Measurements from ENCODE around the gene MEP1A. TPM values are rescaled to one million over a fixed set of nuclear protein-coding genes. Genes with fewer than 3 reads are reported as not detected.

MEP1A gene
- total and polyA plus RNA-seq, 2 of the 13 experiments (the other 11 are each of a cell fraction or from before 2014, with no cell fraction given): 0.24 to 0.83 TPM

- H3K4me2 ChIP-seq (ENCODE audit: low read depth, low read length): no peak overlapping the region
- H3K4me3 ChIP-seq (replicated peaks in 1 of 3; ENCODE audit: insufficient read depth in 1 of 3, low read depth in 2 of 3, low read length in 3 of 3): no peak overlapping the region
- POLR2A ChIA-PET: no interaction called here
These were observed 36.5 kb upstream of the MEP1A start for GRCh38 chr6:46756469-46757213.

DNA sequence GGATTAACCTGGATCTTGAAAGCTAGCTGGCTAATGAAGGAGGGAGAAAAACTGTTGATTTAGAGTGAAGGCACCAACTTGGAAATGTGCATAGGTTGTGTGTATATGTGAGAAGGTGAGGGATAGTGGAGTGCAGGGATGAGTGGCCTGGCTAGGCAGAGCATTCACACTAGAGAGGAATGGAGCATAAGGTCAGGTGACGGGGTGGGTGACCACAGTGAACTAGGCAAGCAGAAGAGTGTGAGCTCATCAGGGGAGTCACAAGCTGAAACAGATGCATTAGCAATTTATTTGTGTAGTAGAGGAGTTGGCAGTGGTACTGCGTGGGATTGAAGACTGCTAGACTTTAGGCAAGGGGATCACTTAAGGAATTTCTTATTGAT is 36.0 kb upstream of the MEP1A start:
- no peak overlapping the region for H2AFZ ChIP-seq (ENCODE audit: low read length)
- BruUV-seq (replicated peaks): no TSS peak
- no peak for TF ChIP-seq HNRNPH1 (optimal IDR thresholded peaks at IDR 0.05; ENCODE audit: low read depth, low read length)
- TF ChIP-seq TMF1 (CRISPR knock-in tag; IDR thresholded peaks at IDR 0.05; ENCODE audit: low read depth): no peak
- no peak for TF ChIP-seq RFX5 (IDR thresholded peaks at IDR 0.05; ENCODE audit: low read depth, low read length)
- TF ChIP-seq TBX2 (CRISPR knock-in tag; IDR thresholded peaks at IDR 0.05; ENCODE audit: borderline replicate concordance): no peak
- no peak for TF ChIP-seq ZNF350 (CRISPR knock-in tag; IDR thresholded peaks at IDR 0.05; ENCODE audit: borderline replicate concordance, low read depth)
- no peak for TF ChIP-seq RARA (CRISPR knock-in tag; IDR thresholded peaks at IDR 0.05)
- no peak for TF ChIP-seq MEIS2 (CRISPR knock-in tag; IDR thresholded peaks at IDR 0.05)
- no peak for TF ChIP-seq AHR (CRISPR knock-in tag; IDR thresholded peaks at IDR 0.05)
- TF ChIP-seq IRF2 (CRISPR knock-in tag; IDR thresholded peaks at IDR 0.05): no peak
- 11% methylated on average over 2 of the region's 2 CpGs for WGBS (ENCODE audit: low lambda C conversion rate)
- in situ Hi-C loops (cut with HindIII; ENCODE audit: extremely low pct_ligation_motif_present, low pct_unique_long_range_greater_than_20kb) (no loop called here), intact Hi-C loops (cut with micrococcal nuclease; ENCODE audit: unreplicated experiment) (no loop called here)
- no peak overlapping the region for H3K27ac ChIP-seq (ENCODE audit: extremely low read length, insufficient read depth, low read length)
- H3K4me1 ChIP-seq (ENCODE audit: insufficient read depth, low read length): no peaks in the 10 kb centered on the region
- DNase-seq (ENCODE audit: low spot score): no peak
- H3K9ac ChIP-seq (ENCODE audit: insufficient read depth, low read depth, low read length): no peak overlapping the region
- H3K36me3 ChIP-seq (replicated peaks in 1 of 2; ENCODE audit: control insufficient read depth in 1 of 2, insufficient read depth in 2 of 2, low read length in 2 of 2): no peaks in the 10 kb centered on the region
- no peak for ATAC-seq
- no peaks in the 10 kb centered on the region for H3K79me2 ChIP-seq (ENCODE audit: insufficient read depth, low read length)
- POLR2A ChIA-PET: no interaction called here
- no peak overlapping the region for H3K4me3 ChIP-seq (replicated peaks in 1 of 3; ENCODE audit: insufficient read depth in 1 of 3, low read depth in 2 of 3, low read length in 3 of 3)
- no peaks in the 10 kb centered on the region for H4K20me1 ChIP-seq (ENCODE audit: insufficient read depth, low read length)
- H3K27me3 ChIP-seq (ENCODE audit: control insufficient read depth in 1 of 2, insufficient read depth in 2 of 2, low read length in 2 of 2): peaks cover 0 to 6% of the 10 kb centered on the region in 2 experiments; a peak in 1 of 5 replicates
- CTCF ChIA-PET (ENCODE audit: low intra/inter-chr PET ratio, low total read pairs): no interaction called here
- no peaks in the 10 kb centered on the region for H3K9me3 ChIP-seq (ENCODE audit: low read length)
- FAIRE-seq: no peak
- H3K4me2 ChIP-seq (ENCODE audit: low read depth, low read length): no peak overlapping the region

More at GRCh38 chr6:46756469-46757213, 36.5 kb upstream of the MEP1A start:
- Histone ChIP-seq H3K4me1 (ENCODE audit: insufficient read depth, low read length) (no peaks in the 10 kb centered on the region), H2AFZ (ENCODE audit: low read length) (no peak overlapping the region), H3K79me2 (ENCODE audit: insufficient read depth, low read length) (no peaks in the 10 kb centered on the region), H3K27ac (ENCODE audit: extremely low read length, insufficient read depth, low read length) (no peak overlapping the region), H4K20me1 (ENCODE audit: insufficient read depth, low read length) (no peaks in the 10 kb centered on the region), H3K27me3 (ENCODE audit: control insufficient read depth in 1 of 2, insufficient read depth in 2 of 2, low read length in 2 of 2) (peaks cover 0 to 6% of the 10 kb centered on the region in 2 experiments; a peak in 1 of 5 replicates), H3K9ac (ENCODE audit: insufficient read depth, low read depth, low read length) (no peak overlapping the region), H3K9me3 (ENCODE audit: low read length) (no peaks in the 10 kb centered on the region), H3K36me3 (replicated peaks in 1 of 2; ENCODE audit: control insufficient read depth in 1 of 2, insufficient read depth in 2 of 2, low read length in 2 of 2) (no peaks in the 10 kb centered on the region)
- WGBS (ENCODE audit: low lambda C conversion rate): 19% methylated on average over 7 of the region's 7 CpGs
- CTCF ChIA-PET (ENCODE audit: low intra/inter-chr PET ratio, low total read pairs): no interaction called here
- intact Hi-C loops (cut with micrococcal nuclease; ENCODE audit: unreplicated experiment): no loop called here
- DNase-seq (ENCODE audit: low spot score) (no peak), FAIRE-seq (no peak), ATAC-seq (no peak)
- in situ Hi-C loops (cut with HindIII; ENCODE audit: extremely low pct_ligation_motif_present, low pct_unique_long_range_greater_than_20kb): no loop called here
- TF ChIP-seq GPBP1L1 (CRISPR knock-in tag; IDR thresholded peaks at IDR 0.05): no peak
- peak; percentile 50; the same call in 1 of the 2 replicates for TF ChIP-seq SIX4 (CRISPR knock-in tag; IDR thresholded peaks at IDR 0.05)
- no peak for TF ChIP-seq TBX2 (CRISPR knock-in tag; IDR thresholded peaks at IDR 0.05; ENCODE audit: borderline replicate concordance)
- BruUV-seq (replicated peaks): no TSS peak

All from HepG2 (cell line).